Uterus (tissue), 4 donors: ENCODE results near the gene OTOA. TPM values are rescaled to one million over a fixed set of nuclear protein-coding genes. Genes with fewer than 3 reads are reported as not detected.
"Not testable (repeated sequence)": the region's sequence is repeated elsewhere in the genome, so short reads cannot be mapped to it uniquely, and the experiment has no call there.

Source experiments
- DNase-seq, 2 donors: peaks; one replicate each; pipeline ENCODE4 v3.0.0-alpha.2; 2019 to 2020
- H3K27ac ChIP-seq, 2 donors: fragments of 200-600 bp; sonication (generic); 1 replicate in 1 of 2; 2 replicates in 1 of 2; pipeline ENCODE4 v1.5.1; 2016 to 2018
- H3K27me3 ChIP-seq, 2 donors: fragments of 200-600 bp; sonication (generic); one replicate each; pipeline ENCODE4 v1.5.1; 2018 to 2019; ENCODE audit warnings: control low read depth in 1 of 2
- H3K36me3 ChIP-seq, 2 donors: fragments of 200-600 bp; sonication (generic); one replicate each; pipeline ENCODE4 v1.5.1; 2019; ENCODE audit warnings: control low read depth in 1 of 2
- H3K4me1 ChIP-seq, 2 donors: fragments of 200-600 bp; sonication (generic); one replicate each; pipeline ENCODE4 v1.5.1; 2018 to 2019; ENCODE audit warnings: control low read depth in 1 of 2
- H3K4me3 ChIP-seq, 2 donors: fragments of 200-600 bp; sonication (generic); 1 replicate in 1 of 2; 2 replicates in 1 of 2; pipeline ENCODE4 v1.5.1; 2018 to 2019; ENCODE audit warnings: mild to moderate bottlenecking in 1 of 2
- H3K9me3 ChIP-seq, 2 donors: fragments of 200-600 bp; sonication (generic); one replicate each; pipeline ENCODE4 v1.5.1; 2019; ENCODE audit warnings: control low read depth in 1 of 2
- CTCF ChIP-seq, 4 experiments: fragments of 200-600 bp in 2 of 4; fragments of 450-650 bp in 2 of 4; sonication (generic) in 2 of 4; IDR thresholded peaks; one replicate each; pipeline ENCODE4 v1.5.1; 2016 to 2019; ENCODE audit warnings: antibody characterized with exemption in 4 of 4, mild to moderate bottlenecking in 2 of 4, moderate library complexity in 1 of 4
- POLR2A ChIP-seq, 2 donors: fragments of 450-650 bp; IDR thresholded peaks; one replicate each; pipeline ENCODE4 v1.6.1; 2016; ENCODE audit warnings: antibody characterized with exemption in 2 of 2, mild to moderate bottlenecking in 1 of 2, moderate library complexity in 1 of 2
- intact Hi-C: fragments of 100-400 bp; cut with DNase I; formaldehyde crosslinking; loops from one replicate; pipeline ENCODE4 v1.15.1; 2023; ENCODE audit warnings: low total_unique reads
- total RNA-seq, 4 donors: library from RNA; depleted of rRNA in 3 of 4; stranded (reverse); fragments of >200 nt in 3 of 4; gene quantifications; one replicate each; pipeline versions ENCODE4 v1.1.0 to v1.2.4, GENCODE V29; 2014 to 2023
- donor health status: DM: yes; HTN: yes; CAD: no.

The OTOA gene
- total RNA-seq, 4 donors from 2014 or later = 0.21 to 0.28 TPM; not detected in 2

- no peaks in the 10 kb centered on the region for H3K27me3 ChIP-seq
- TF ChIP-seq POLR2A (IDR thresholded peaks at IDR 0.05) (no peak), CTCF (IDR thresholded peaks at IDR 0.05) (no peak)
- no peak overlapping the region for H3K4me3 ChIP-seq
- no peak overlapping the region for H3K27ac ChIP-seq
- H3K4me1 ChIP-seq = peaks cover 0 to 5% of the 10 kb centered on the region in 2 donors
- no peaks in the 10 kb centered on the region for H3K9me3 ChIP-seq
- intact Hi-C loops = no loop called here
- no peaks in the 10 kb centered on the region for H3K36me3 ChIP-seq
- no peak for DNase-seq
These were observed 4.6 kb upstream of the OTOA start for GRCh38 chr16:21659124-21659523.

- Histone ChIP-seq H3K36me3 (no peaks in the 10 kb centered on the region), H3K27me3 (no peaks in the 10 kb centered on the region), H3K9me3 (no peaks in the 10 kb centered on the region), H3K4me1 (peaks cover 0 to 7% of the 10 kb centered on the region in 2 donors), H3K4me3 (no peak overlapping the region), H3K27ac (no peak overlapping the region)
- TF ChIP-seq CTCF (IDR thresholded peaks at IDR 0.05) (no peak), POLR2A (IDR thresholded peaks at IDR 0.05) (no peak)
- intact Hi-C loops = no loop called here
- no peak for DNase-seq
These were observed 1.2 kb downstream of the OTOA start for GRCh38 chr16:21664801-21665492.

GRCh38 chr16:21666772-21667171, 3.0 kb downstream of the OTOA start:
- H3K27ac ChIP-seq = no peak overlapping the region
- H3K9me3 ChIP-seq = no peaks in the 10 kb centered on the region
- TF ChIP-seq POLR2A (IDR thresholded peaks at IDR 0.05) = no peak
- TF ChIP-seq CTCF (IDR thresholded peaks at IDR 0.05) = no peak
- no peaks in the 10 kb centered on the region for H3K27me3 ChIP-seq
- DNase-seq = no peak
- peaks cover 0 to 7% of the 10 kb centered on the region in 2 donors for H3K4me1 ChIP-seq
- no peak overlapping the region for H3K4me3 ChIP-seq
- no peaks in the 10 kb centered on the region for H3K36me3 ChIP-seq
- intact Hi-C loops = no loop called here

GRCh38 chr16:21667575-21667974, 3.8 kb downstream of the OTOA start:
- no peak for TF ChIP-seq POLR2A (IDR thresholded peaks at IDR 0.05)
- TF ChIP-seq CTCF (IDR thresholded peaks at IDR 0.05) = no peak
- intact Hi-C loops = no loop called here
- peaks cover 0 to 7% of the 10 kb centered on the region in 2 donors for H3K4me1 ChIP-seq

GRCh38 chr16:21673469-21673868, 9.7 kb downstream of the OTOA start:
- intact Hi-C loops = no loop called here
- Histone ChIP-seq H3K27ac (no peak overlapping the region), H3K9me3 (no peaks in the 10 kb centered on the region), H3K27me3 (no peaks in the 10 kb centered on the region), H3K36me3 (no peaks in the 10 kb centered on the region), H3K4me3 (no peak overlapping the region), H3K4me1 (no peaks in the 10 kb centered on the region)
- TF ChIP-seq POLR2A (IDR thresholded peaks at IDR 0.05) = no peak
- no peak for TF ChIP-seq CTCF (IDR thresholded peaks at IDR 0.05)
- no peak for DNase-seq

More at GRCh38 chr16:21667575-21667974, 3.8 kb downstream of the OTOA start:
- DNase-seq = no peak
- H3K9me3 ChIP-seq = no peaks in the 10 kb centered on the region
- no peaks in the 10 kb centered on the region for H3K27me3 ChIP-seq
- no peak overlapping the region for H3K27ac ChIP-seq
- H3K36me3 ChIP-seq = no peaks in the 10 kb centered on the region
- no peak overlapping the region for H3K4me3 ChIP-seq

- H3K4me3 ChIP-seq, H3K9me3 ChIP-seq, DNase-seq, H3K27ac ChIP-seq, H3K36me3 ChIP-seq, intact Hi-C loops, H3K4me1 ChIP-seq, H3K27me3 ChIP-seq: not testable (repeated sequence)
These were observed 10.7 kb downstream of the OTOA start for GRCh38 chr16:21674456-21674855.

GRCh38 chr16:21680714-21681113, 16.9 kb downstream of the OTOA start:
- H3K4me1 ChIP-seq, DNase-seq, H3K9me3 ChIP-seq, H3K36me3 ChIP-seq, H3K27ac ChIP-seq, intact Hi-C loops, H3K4me3 ChIP-seq, H3K27me3 ChIP-seq: not testable (repeated sequence)
